ENCODE measurements around the gene BLCAP.

DNA sequence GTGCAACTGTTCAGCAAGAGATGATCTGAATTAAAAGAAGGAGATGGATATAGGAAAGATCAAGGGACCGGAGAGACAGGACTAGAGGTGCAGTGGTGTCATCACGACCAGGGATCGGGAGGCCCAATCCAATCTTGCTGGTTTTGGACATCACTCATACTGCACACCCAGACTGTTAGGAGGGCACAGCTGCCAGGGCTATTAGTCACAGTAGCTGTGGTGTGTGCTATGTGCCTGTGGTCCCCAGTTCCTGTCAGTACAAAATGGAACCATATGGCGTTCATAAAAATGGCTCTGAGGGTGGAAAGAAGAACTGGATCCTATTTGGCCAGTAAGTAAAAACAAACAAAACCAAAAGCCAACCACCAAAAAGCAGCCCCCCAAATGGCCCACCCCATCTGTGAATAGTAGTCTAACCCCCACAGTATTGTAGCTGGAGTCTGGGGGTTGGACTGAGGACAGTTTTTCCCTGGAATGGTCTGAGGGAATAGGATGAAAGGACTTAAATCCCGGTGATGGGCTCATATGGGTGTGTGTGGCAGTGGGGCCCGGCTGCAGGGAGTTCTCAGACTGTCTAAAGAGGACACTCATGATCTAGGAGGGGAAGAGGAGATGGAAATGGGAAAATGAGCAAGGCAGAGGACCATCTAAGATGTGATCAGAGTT is 15.9 kb downstream of the BLCAP start:
- TF ChIP-seq POLR2A (IDR thresholded peaks at IDR 0.05) (no peak), CTCF (IDR thresholded peaks at IDR 0.05) (no peak), EP300 (IDR thresholded peaks at IDR 0.05) (no peak)
